Gastrocnemius medialis (tissue), 4 donors: Measurements from ENCODE around the gene C14orf180.
"Not testable (repeated sequence)": the region's sequence is repeated elsewhere in the genome, so short reads cannot be mapped to it uniquely, and the experiment has no call there.

Experiments
- POLR2A ChIP-seq, 2 donors: fragments of 450-650 bp; IDR thresholded peaks; one replicate each; pipeline ENCODE4 v1.6.1; 2017; ENCODE audit warnings: antibody characterized with exemption in 2 of 2, mild to moderate bottlenecking in 2 of 2, moderate library complexity in 2 of 2
- TF ChIP-seq, protein P1 (sequence below), 5 experiments: fragments of 450-650 bp in 3 of 5; fragments of 200-600 bp in 2 of 5; sonication (generic) in 2 of 5; IDR thresholded peaks in 4 of 5; conservative IDR thresholded peaks in 1 of 5; 1 replicate in 4 of 5; 2 replicates in 1 of 5; pipeline ENCODE4 v1.5.1; 2016 to 2019; ENCODE audit warnings: antibody characterized with exemption in 5 of 5, mild to moderate bottlenecking in 3 of 5, moderate library complexity in 3 of 5

DNA sequence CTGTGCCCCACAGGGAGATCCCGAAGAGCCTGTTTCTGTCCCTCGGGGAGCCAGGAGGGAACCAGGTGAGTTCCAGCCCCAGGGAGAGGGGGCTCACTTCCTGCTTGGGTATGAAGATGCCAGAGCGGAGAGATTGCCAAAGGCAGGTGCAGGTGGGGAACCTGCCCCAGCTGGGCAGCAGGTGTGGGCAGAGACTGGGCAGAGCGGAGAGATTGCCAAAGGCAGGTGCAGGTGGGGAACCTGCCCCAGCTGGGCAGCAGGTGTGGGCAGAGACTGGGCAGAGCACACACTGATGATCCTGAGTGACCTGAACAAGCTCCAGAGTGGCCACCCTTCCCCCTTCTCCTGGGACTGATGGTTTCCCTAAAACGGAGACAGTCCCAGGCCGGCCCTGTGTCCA is 375 bp downstream of the C14orf180 start:
- TF ChIP-seq, protein P1, sequence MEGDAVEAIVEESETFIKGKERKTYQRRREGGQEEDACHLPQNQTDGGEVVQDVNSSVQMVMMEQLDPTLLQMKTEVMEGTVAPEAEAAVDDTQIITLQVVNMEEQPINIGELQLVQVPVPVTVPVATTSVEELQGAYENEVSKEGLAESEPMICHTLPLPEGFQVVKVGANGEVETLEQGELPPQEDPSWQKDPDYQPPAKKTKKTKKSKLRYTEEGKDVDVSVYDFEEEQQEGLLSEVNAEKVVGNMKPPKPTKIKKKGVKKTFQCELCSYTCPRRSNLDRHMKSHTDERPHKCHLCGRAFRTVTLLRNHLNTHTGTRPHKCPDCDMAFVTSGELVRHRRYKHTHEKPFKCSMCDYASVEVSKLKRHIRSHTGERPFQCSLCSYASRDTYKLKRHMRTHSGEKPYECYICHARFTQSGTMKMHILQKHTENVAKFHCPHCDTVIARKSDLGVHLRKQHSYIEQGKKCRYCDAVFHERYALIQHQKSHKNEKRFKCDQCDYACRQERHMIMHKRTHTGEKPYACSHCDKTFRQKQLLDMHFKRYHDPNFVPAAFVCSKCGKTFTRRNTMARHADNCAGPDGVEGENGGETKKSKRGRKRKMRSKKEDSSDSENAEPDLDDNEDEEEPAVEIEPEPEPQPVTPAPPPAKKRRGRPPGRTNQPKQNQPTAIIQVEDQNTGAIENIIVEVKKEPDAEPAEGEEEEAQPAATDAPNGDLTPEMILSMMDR (IDR thresholded peaks at IDR 0.05 in 4 of 5, conservative IDR thresholded peaks at IDR 0.05 in 1 of 5): not testable (repeated sequence)
- TF ChIP-seq POLR2A (IDR thresholded peaks at IDR 0.05): not testable (repeated sequence)
